Hepatocyte (in vitro differentiated cells): ENCODE measurements around the gene SSBP3. TPM values are rescaled to one million over a fixed set of nuclear protein-coding genes. Genes with fewer than 3 reads are reported as not detected.
A peak's percentile ranks its signal among the peaks of the same experiment; 100 is the strongest.

Experiments used
- DNase-seq: peaks from one replicate; pipeline ENCODE4 v3.0.0-alpha.2; 2016; ENCODE audit warnings: low spot score
- H2AFZ ChIP-seq: fragments of 200-600 bp; sonication (generic); 2 replicates; pipeline ENCODE4 v1.6.0; 2016; ENCODE audit warnings: antibody characterized with exemption, mild to moderate bottlenecking
- H3K27ac ChIP-seq: fragments of 200-600 bp; sonication (generic); 2 replicates; pipeline ENCODE4 v1.5.1; 2016; ENCODE audit warnings: mild to moderate bottlenecking
- H3K27me3 ChIP-seq: fragments of 200-600 bp; sonication (generic); 2 replicates; pipeline ENCODE4 v1.6.1; 2016
- H3K36me3 ChIP-seq: fragments of 200-600 bp; sonication (generic); replicated peaks from 2 replicates; pipeline ENCODE4 v1.5.1; 2016; ENCODE audit warnings: low read depth; ENCODE audit not compliant: insufficient read depth
- H3K4me1 ChIP-seq: fragments of 200-600 bp; sonication (generic); 2 replicates; pipeline ENCODE4 v1.5.1; 2016; ENCODE audit warnings: mild to moderate bottlenecking, moderate library complexity; ENCODE audit not compliant: insufficient read depth
- H3K4me2 ChIP-seq: fragments of 200-600 bp; sonication (generic); 2 replicates; pipeline ENCODE4 v1.6.0; 2016
- H3K4me3 ChIP-seq: fragments of 200-600 bp; sonication (generic); 2 replicates; pipeline ENCODE4 v1.5.1; 2016; ENCODE audit warnings: mild to moderate bottlenecking
- H3K79me2 ChIP-seq: fragments of 200-600 bp; sonication (generic); 2 replicates; pipeline ENCODE4 v1.6.0; 2017; ENCODE audit warnings: mild to moderate bottlenecking
- H3K9me2 ChIP-seq: fragments of 200-600 bp; sonication (generic); replicated peaks from 2 replicates; pipeline ENCODE4 v1.6.0; 2017; ENCODE audit warnings: mild to moderate bottlenecking; ENCODE audit not compliant: insufficient read depth
- H3K9me3 ChIP-seq: fragments of 200-600 bp; sonication (generic); 2 replicates; pipeline ENCODE4 v1.5.1; 2016; ENCODE audit warnings: low read depth, mild to moderate bottlenecking
- H4K20me1 ChIP-seq: fragments of 200-600 bp; sonication (generic); 2 replicates; pipeline ENCODE4 v1.6.0; 2016; ENCODE audit warnings: mild to moderate bottlenecking; ENCODE audit not compliant: insufficient read depth, poor library complexity, severe bottlenecking
- EZH2 ChIP-seq: fragments of 200-600 bp; sonication (generic); IDR thresholded peaks from 2 replicates; pipeline ENCODE4 v1.6.1; 2016; ENCODE audit warnings: antibody characterized with exemption, mild to moderate bottlenecking, borderline replicate concordance
- EZH2phosphoT487 ChIP-seq: fragments of 200-600 bp; sonication (generic); IDR thresholded peaks from one replicate; pipeline ENCODE4 v1.6.1; 2018; ENCODE audit warnings: antibody characterized with exemption, mild to moderate bottlenecking, low read depth, moderate library complexity; ENCODE audit not compliant: unreplicated experiment, severe bottlenecking
- WGBS: methylation state at CpG from one replicate; pipeline ENCODE4 v1.1.6; 2016; ENCODE audit warnings: low lambda C conversion rate; ENCODE audit errors: missing lambda C conversion rate; 5-methylcytosine and 5-hydroxymethylcytosine counted together
- polyA plus RNA-seq: library from polyadenylated mRNA; unstranded; fragments of >200 nt; fragmentation: Nextera tagmentation; extraction: Ambion mirVana; gene quantifications from 2 replicates; pipeline ENCODE4 v1.2.1, GENCODE V29; 2016
- total RNA-seq: library from RNA; depleted of rRNA; stranded (reverse); fragments of >200 nt; gene quantifications from 2 replicates; pipeline ENCODE4 v1.2.3, GENCODE V29; 2014
- TF ChIP-seq, protein P1 (sequence below): fragments of 200-600 bp; sonication (generic); IDR thresholded peaks from 2 replicates; pipeline ENCODE4 v1.5.1; 2016; ENCODE audit warnings: antibody characterized with exemption, mild to moderate bottlenecking; ENCODE audit not compliant: poor library complexity

Gene SSBP3
- total and polyA plus RNA-seq, 2 experiments from 2014 or later, result 25.8 to 47.2 TPM

DNA sequence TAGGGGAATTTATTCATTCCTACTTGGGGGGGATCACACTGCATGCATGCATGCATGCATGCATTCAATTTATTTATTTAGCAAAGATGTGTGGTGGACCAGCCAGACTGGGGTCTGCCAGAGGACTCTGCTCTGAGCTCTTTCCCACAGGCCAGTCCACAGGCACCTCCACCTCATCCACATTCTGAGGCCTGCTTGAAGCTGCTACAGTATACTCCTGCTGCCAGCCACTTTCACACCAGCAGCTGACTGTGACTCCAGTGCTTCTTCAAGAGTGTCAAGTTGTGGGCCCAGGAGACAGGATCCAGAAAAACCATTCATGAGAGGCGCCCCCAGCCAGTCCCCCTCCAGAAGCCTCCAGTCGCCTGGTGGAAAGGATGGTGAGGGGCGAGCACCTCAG, 30.9 kb downstream of the SSBP3 start:
- TF ChIP-seq EZH2phosphoT487, result no peak
- TF ChIP-seq, protein P1, sequence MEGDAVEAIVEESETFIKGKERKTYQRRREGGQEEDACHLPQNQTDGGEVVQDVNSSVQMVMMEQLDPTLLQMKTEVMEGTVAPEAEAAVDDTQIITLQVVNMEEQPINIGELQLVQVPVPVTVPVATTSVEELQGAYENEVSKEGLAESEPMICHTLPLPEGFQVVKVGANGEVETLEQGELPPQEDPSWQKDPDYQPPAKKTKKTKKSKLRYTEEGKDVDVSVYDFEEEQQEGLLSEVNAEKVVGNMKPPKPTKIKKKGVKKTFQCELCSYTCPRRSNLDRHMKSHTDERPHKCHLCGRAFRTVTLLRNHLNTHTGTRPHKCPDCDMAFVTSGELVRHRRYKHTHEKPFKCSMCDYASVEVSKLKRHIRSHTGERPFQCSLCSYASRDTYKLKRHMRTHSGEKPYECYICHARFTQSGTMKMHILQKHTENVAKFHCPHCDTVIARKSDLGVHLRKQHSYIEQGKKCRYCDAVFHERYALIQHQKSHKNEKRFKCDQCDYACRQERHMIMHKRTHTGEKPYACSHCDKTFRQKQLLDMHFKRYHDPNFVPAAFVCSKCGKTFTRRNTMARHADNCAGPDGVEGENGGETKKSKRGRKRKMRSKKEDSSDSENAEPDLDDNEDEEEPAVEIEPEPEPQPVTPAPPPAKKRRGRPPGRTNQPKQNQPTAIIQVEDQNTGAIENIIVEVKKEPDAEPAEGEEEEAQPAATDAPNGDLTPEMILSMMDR, result no peak
- no peak for TF ChIP-seq EZH2
- peaks cover 73% of the 10 kb centered on the region for H4K20me1 ChIP-seq
- H3K36me3 ChIP-seq, result no peaks in the 10 kb centered on the region
- H3K27ac ChIP-seq, result no peak overlapping the region
- no peaks in the 10 kb centered on the region for H3K27me3 ChIP-seq
- no peak for DNase-seq
- H3K4me2 ChIP-seq, result no peak overlapping the region
- H3K4me1 ChIP-seq, result peaks cover 55% of the 10 kb centered on the region
- 90% methylated on average over 3 of the region's 3 CpGs for WGBS
- H3K79me2 ChIP-seq, result peaks cover 100% of the 10 kb centered on the region
- H2AFZ ChIP-seq, result no peak overlapping the region
- H3K9me2 ChIP-seq, result no peaks in the 10 kb centered on the region
- H3K4me3 ChIP-seq, result no peak overlapping the region
- no peaks in the 10 kb centered on the region for H3K9me3 ChIP-seq

DNA sequence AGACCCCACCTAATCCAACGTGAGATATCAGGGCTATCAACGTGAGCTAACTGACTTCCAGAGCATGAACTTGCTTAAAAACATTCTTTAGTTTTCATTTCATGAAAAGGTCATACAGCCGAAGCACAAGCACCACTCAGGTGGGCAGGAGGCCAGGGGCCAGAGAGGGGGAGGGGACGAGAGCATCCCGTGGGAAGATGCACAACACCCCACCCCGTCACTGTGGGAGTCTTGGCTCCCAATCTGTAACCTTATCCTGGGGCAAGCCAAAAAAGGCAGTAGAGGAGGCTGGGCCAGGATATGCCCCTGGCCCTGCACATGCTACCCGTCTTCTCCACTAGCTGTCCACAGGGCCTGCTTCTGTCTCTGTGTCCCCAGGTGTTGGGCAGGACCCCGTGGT, 31.4 kb downstream of the SSBP3 start:
- Histone ChIP-seq H3K4me2 (no peak overlapping the region), H3K9me2 (no peaks in the 10 kb centered on the region), H3K27me3 (no peaks in the 10 kb centered on the region), H3K79me2 (peaks cover 100% of the 10 kb centered on the region), H3K27ac (no peak overlapping the region), H3K4me3 (no peak overlapping the region), H2AFZ (no peak overlapping the region), H4K20me1 (peaks cover 78% of the 10 kb centered on the region), H3K4me1 (peaks cover 55% of the 10 kb centered on the region), H3K36me3 (no peaks in the 10 kb centered on the region), H3K9me3 (no peaks in the 10 kb centered on the region)
- DNase-seq, result no peak
- WGBS, result 71% methylated on average over 8 of the region's 8 CpGs
- TF ChIP-seq, protein P1, result no peak
- no peak for TF ChIP-seq EZH2
- TF ChIP-seq EZH2phosphoT487, result no peak

GRCh38 chr1:54372978-54373377, 33.2 kb downstream of the SSBP3 start:
- no peaks in the 10 kb centered on the region for H3K27me3 ChIP-seq
- H3K79me2 ChIP-seq, result peaks cover 100% of the 10 kb centered on the region
- no peaks in the 10 kb centered on the region for H3K36me3 ChIP-seq
- H4K20me1 ChIP-seq, result peaks cover 68% of the 10 kb centered on the region
- TF ChIP-seq, protein P1, result no peak
- TF ChIP-seq EZH2 (no peak), EZH2phosphoT487 (no peak)
- H3K9me2 ChIP-seq, result no peaks in the 10 kb centered on the region
- no peak overlapping the region for H3K27ac ChIP-seq
- 81% methylated on average over 8 of the region's 8 CpGs for WGBS
- H3K4me1 ChIP-seq, result peaks cover 42% of the 10 kb centered on the region
- H3K4me3 ChIP-seq, result no peak overlapping the region
- H3K4me2 ChIP-seq, result no peak overlapping the region
- DNase-seq, result no peak
- H3K9me3 ChIP-seq, result no peaks in the 10 kb centered on the region
- H2AFZ ChIP-seq, result no peak overlapping the region

DNA sequence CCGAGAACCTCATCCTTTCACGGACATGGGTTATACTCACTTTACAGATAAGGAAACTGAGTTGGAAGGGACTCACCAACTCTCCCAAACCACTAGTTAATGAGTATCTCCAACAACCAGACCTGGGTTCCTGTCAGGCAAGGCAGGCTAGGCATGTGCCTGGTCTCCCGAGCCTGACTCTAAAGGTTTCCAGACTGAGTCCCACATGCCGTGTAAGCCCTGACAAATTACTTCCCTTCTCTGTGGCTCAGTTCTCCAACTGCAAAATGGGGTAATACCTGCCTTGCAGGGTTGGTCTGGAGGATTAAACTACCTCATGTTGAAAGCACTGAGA, 34.3 kb downstream of the SSBP3 start:
- H3K27me3 ChIP-seq, result no peaks in the 10 kb centered on the region
- TF ChIP-seq EZH2 (no peak), EZH2phosphoT487 (no peak)
- TF ChIP-seq, protein P1, result no peak
- peaks cover 65% of the 10 kb centered on the region for H4K20me1 ChIP-seq
- H3K4me1 ChIP-seq, result peaks cover 31% of the 10 kb centered on the region
- peaks cover 99% of the 10 kb centered on the region for H3K79me2 ChIP-seq
- no peak overlapping the region for H2AFZ ChIP-seq
- no peak for DNase-seq
- H3K4me2 ChIP-seq, result peak overlapping the region; percentile 13
- 44% methylated on average over 4 of the region's 4 CpGs for WGBS
- H3K27ac ChIP-seq, result peak overlapping the region; percentile 5
- no peak overlapping the region for H3K4me3 ChIP-seq
- no peaks in the 10 kb centered on the region for H3K9me2 ChIP-seq
- H3K36me3 ChIP-seq, result no peaks in the 10 kb centered on the region
- no peaks in the 10 kb centered on the region for H3K9me3 ChIP-seq
